ENCODE results near the gene DARS1.

GRCh38 chr2:135996304-135996703 lies 10.9 kb upstream of the DARS1 start:
- no peak for TF ChIP-seq CTCF (IDR thresholded peaks at IDR 0.05)
- TF ChIP-seq EZH2 (IDR thresholded peaks at IDR 0.05; ENCODE audit: borderline replicate concordance, insufficient read depth, low read depth, low read length, poor library complexity, severe bottlenecking) = no peak

Measured in B cell (primary cell).